HG03045 (cell line): Measurements from ENCODE around the gene TFPI.

Source experiments
- ATAC-seq: cut with Tn5 transposase; IDR thresholded peaks from one replicate; pipeline ENCODE4 v1.9.1; 2021; ENCODE audit warnings: mild to moderate bottlenecking, moderate library complexity; ENCODE audit not compliant: unreplicated experiment

The TFPI gene

DNA sequence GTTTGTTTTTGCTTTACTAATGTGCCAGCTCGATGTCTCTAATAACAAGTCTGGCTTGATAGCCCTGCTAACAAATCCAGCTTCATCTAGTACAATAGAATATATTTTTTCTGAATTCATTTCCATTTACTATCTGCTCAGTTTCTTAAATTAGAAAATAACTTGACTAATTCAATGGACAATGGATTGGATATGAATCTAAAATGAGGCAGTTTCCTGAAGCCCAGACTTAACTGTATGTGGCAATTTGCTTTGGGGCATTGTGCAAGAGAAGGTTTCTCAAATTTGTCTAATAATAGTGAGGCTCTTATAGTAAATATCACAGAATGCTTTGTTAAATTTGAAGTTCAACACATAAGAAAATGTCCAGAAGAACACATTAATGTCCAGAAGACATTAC is 132.0 kb downstream of the TFPI start:
- no peak for ATAC-seq

DNA sequence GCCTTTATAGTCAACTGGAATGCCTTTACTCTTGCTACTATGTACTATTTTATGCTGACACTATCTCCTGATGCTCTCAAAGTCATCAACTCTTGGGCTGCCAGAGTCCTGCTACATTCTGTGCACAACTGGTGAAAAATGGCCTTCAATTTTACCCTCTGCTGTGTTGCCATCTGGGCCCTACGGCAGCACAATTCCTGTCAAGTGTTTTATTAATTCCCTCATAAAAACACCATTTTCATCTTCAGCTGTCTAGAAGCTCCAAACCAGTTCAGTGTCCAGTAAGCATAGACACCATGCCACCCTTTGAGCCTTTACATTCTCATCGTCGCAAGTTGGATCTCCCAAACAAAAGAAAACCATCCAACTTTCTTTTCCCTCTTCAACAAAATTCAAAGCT is 132.7 kb downstream of the TFPI start:
- no peak for ATAC-seq

DNA sequence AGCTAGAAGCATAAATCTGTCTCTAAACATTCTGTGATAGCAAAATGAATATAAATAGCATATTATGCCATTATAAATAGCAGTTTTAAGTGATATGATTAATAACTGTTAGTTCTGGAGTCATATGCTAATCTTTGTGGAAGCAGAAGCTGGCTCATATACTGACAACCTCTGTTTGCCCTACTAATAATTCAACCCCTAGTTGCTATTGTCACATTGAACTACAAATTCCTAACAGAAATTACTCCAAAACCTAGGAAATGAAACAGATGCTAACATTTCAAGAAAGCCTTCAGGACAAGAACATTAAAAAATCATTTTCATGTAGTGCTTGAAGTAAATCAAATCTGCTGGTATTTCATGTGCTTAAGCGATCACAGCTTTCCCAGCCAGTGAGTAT is 134.4 kb downstream of the TFPI start:
- no peak for ATAC-seq

DNA sequence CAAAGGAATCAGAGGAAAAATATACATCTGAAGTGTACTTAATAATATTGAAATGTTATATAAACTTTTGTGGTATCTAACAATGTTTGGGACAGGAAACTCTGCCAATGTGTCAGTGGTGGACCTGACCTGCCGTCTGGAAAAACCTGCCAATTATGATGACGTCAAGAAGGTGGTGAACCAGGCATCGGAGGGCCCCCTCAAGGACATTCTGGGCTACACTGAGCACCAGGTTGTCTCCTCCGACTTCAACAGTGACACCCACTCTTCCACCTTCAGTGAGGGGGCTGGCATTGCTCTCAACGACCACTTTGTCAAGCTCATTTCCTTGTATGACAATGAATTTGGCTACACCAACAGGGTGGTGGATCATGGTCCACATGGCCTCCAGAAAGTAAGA is 138.8 kb downstream of the TFPI start:
- no peak for ATAC-seq
